Fibroblast of skin of scalp (primary cell): ENCODE measurements around the gene POMT2.

Experiments used
- DNase-seq: peaks from one replicate; pipeline ENCODE4 v3.0.0-alpha.2; 2013

POMT2 gene

GRCh38 chr14:77266336-77266735, 54.3 kb downstream of the POMT2 start:
- DNase-seq = no peak

- DNase-seq = no peak
Observed at GRCh38 chr14:77265561-77266335, 54.9 kb downstream of the POMT2 start.

GRCh38 chr14:77265187-77265515, 55.5 kb downstream of the POMT2 start:
- no peak for DNase-seq

GRCh38 chr14:77264466-77265186, 56.1 kb downstream of the POMT2 start:
- no peak for DNase-seq

GRCh38 chr14:77260631-77261030, 60.1 kb downstream of the POMT2 start:
- DNase-seq = no peak

GRCh38 chr14:77260199-77260598, 60.5 kb downstream of the POMT2 start:
- DNase-seq = no peak

- no peak for DNase-seq
Observed at GRCh38 chr14:77259025-77259715, 61.5 kb downstream of the POMT2 start.

GRCh38 chr14:77258566-77258965, 62.1 kb downstream of the POMT2 start:
- no peak for DNase-seq

- no peak for DNase-seq
Observed at GRCh38 chr14:77257700-77258099, 63.0 kb downstream of the POMT2 start.

GRCh38 chr14:77256694-77257093, 64.0 kb downstream of the POMT2 start:
- no peak for DNase-seq

GRCh38 chr14:77253333-77254190, 67.1 kb downstream of the POMT2 start:
- DNase-seq = no peak

GRCh38 chr14:77251870-77252269, 68.8 kb downstream of the POMT2 start:
- DNase-seq = no peak

- DNase-seq = no peak
Observed at GRCh38 chr14:77250927-77251326, 69.8 kb downstream of the POMT2 start.

GRCh38 chr14:77249286-77249685, 71.4 kb downstream of the POMT2 start:
- DNase-seq = no peak

- DNase-seq = no peak
Observed at GRCh38 chr14:77248666-77249065, 72.0 kb downstream of the POMT2 start.

GRCh38 chr14:77246784-77247183, 73.9 kb downstream of the POMT2 start:
- DNase-seq = no peak

- DNase-seq = no peak
Observed at GRCh38 chr14:77245820-77246219, 74.9 kb downstream of the POMT2 start.

GRCh38 chr14:77243853-77244252, 76.8 kb downstream of the POMT2 start:
- no peak for DNase-seq

GRCh38 chr14:77242752-77243151, 77.9 kb downstream of the POMT2 start:
- DNase-seq = no peak

GRCh38 chr14:77241955-77242354, 78.7 kb downstream of the POMT2 start:
- no peak for DNase-seq

- DNase-seq = no peak
Observed at GRCh38 chr14:77240336-77240915, 80.3 kb downstream of the POMT2 start.

- no peak for DNase-seq
Observed at GRCh38 chr14:77239412-77239811, 81.3 kb downstream of the POMT2 start.
